CD4-positive, alpha-beta T cell treated with Interleukin-6 for 4 hours (primary cell): ENCODE measurements around the gene FAM136A.
"Not testable (repeated sequence)": the region's sequence is repeated elsewhere in the genome, so short reads cannot be mapped to it uniquely, and the experiment has no call there.

Experiments used
- DNase-seq: peaks from one replicate; pipeline ENCODE4 v3.0.0-alpha.2; 2020; ENCODE audit warnings: mixed read lengths

FAM136A gene

DNA sequence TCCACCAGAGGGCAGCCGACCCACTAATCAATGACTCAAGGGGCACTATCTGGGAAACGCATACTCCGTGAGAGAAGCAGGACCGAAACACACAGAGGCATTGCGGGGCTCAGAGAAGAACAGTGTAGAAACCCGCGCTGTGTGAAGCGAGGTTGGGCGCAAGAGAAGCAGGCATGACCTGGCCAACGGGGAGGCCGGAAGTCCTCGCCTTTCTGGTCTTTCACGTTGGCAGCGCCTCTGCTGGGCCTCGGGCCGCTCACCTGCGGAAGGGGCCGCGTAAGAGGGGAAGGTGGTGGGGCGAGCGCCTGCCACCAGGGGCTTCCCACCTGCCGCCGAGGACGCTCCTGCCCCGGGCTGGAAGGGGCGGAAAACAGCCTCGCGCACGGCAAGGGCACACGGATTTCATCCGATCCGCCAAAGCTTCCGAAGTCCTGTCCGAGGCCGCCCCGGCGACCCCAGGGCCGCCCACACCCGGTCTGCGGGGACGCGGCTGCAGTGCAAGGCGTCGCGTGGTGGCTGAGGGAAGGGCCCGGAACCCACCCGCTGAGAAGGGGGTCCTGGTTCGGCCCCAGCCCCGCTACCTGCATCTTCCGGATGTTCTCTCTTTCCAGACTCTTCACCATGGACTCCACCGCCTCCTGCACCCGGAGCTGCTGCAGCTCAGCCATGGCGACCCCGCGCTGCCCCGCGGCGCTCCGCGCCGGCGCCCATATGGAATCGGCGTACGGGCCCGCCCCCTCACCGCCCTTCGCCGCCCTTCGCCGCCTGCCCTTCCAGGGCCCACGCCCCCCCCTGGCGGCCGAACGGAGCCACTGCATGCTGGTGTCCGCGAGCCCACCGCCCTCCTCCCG is at the start of gene FAM136A:
Gene FAM136A (minus strand): TSS at position 724 of the 851 bp plus-strand sequence. CDS start 56 bp downstream, at position 668.
- peak; percentile 90 for DNase-seq

DNA sequence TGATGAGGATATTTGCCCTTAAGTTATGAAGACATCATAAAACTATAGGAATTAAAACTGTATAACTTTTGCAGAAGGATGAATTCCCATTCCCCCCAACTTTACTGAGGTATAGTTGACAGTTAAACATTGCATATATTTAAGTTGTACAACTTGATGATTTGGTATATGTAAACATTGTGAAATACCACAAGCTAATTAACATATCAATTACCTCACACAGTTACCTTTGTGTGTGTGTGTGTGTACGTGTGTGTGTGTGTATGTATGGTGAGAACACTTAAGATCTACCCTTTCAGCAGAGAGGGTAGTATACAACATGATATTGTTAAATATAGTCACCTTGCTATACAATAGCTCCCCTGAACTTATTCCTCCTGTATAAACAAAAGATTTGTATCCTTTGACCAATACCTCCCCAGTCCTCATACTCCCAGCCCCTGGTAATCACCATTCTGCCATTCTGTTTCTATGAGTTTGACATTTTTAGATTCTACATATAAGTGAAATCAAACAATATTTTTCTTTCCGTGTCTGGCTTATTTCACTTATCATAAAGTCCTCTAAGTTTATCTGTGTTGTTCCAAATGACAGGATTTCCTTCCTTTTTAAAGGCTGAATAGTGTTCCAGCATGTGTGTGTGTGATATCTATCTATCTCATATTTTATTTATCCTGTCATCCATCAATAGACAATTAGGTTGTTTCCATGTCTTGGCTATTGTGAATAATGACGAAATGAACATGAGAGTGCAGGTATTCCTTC is 48.2 kb upstream of the FAM136A start:
- DNase-seq: no peak

- DNase-seq: no peak
Measured at GRCh38 chr2:70347831-70348230, 46.0 kb upstream of the FAM136A start.

DNA sequence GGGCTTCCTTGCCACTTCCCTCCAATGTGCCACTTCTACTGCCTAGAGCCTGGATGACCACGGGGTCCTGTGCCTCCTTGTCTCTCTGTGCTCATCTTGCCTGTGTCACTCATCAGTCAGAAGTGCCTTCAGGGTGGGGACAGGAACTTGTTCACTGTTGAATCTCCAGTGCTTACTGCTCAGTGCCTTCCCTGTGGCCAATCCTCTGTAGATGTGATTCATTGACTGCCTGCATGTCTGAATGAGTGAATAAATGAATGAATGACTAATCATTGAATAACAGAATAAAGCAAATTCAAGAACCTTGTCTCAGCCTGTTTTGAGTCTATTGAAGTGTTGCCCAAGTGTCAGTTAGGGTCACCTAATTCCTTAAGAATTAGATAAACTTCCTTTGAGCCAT is 42.3 kb upstream of the FAM136A start:
- no peak for DNase-seq

GRCh38 chr2:70341477-70341765 is 39.6 kb upstream of the FAM136A start:
- no peak for DNase-seq

DNA sequence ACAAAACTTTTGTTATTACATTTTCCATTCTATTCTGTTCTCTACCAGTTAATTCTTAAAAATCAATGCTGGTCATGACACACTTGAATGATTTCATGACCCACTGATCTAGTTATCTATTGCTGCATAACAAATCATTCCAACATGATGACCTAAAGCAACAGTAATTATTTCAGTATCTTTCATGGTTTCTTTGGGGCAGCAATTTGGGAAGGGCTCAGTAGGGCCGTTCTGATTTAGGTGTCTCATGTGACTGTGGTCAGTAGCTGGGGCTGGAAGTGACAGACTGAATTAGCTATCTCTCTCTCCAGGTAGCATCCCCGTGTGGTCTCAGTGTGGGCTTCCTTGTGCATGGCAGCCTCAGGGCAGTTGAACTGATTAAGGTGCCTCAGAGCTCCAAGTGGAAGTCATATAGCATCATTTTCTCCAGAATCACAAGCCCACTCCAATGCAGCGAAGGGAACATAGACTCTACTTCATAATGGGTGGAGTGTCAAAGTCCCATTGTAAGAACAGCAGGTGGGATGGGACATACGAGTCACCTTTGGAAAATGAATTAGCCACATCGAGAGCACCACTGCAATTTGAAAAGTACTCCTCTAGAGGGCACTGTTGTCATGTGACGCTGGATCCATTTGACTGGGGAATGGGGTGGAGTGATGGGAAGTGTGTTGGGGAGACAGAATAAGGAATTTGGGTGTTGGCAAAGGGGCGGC is 39.1 kb upstream of the FAM136A start:
- peak; percentile 45 for DNase-seq

DNA sequence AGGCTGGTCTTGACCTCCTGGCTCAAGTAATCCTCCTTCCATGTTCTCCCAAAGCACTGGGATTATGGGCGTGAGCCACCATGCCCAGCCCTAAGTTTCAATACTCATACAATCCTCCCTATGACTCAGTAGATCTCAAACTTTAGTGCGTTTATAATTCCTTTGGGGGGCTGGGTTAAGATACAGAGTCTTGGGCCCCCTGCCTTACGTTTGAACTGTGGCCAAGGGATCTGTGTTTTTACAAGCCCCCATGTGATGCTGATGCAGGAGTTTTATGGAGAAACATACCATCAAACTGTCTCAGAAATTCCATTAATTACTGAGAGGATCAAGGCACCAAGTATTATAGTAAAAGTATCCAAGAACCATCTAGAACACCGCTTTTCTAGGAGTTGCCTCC is 38.2 kb upstream of the FAM136A start:
- DNase-seq: no peak

DNA sequence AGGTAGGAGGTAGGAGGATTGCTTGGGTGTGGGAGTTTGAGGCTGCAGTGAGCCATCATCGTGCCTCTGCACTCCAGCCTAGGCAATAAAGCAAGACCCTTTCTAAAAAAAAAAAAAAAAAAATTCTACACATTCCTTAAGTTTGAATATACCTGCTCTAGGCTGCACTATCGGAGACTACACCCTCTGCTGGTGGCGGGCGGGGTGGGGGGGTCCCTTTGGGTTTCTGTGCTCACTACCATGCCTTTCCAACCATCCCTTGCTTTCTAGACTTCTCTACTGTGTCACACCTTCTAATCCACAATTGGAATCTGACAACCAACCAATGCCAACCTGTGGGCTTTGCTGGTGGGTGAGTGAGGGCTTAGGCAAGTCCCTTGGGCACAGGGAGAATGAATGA is 34.7 kb upstream of the FAM136A start:
- DNase-seq: no peak

DNA sequence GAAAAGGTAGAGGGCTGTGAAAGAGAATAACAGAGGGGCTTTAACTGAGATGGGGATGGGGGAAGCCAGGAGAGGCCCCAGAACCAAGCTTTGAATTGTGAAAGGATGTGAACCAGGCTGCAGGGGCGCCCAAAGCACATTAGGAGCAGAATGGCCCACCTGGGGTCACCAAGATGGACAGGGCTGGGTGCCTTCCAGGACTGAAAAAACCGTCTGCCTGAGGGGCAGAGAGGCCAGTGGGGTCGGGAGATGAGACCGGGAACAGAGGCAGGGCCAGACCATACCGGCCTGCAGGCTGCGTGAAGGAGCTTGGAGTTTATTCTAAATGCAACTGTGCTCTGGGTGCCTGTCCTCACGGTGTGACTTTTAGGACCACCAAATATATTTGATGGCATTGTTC is 29.1 kb upstream of the FAM136A start:
- DNase-seq: no peak

GRCh38 chr2:70330476-70330875 is 28.6 kb upstream of the FAM136A start:
- DNase-seq: no peak

DNA sequence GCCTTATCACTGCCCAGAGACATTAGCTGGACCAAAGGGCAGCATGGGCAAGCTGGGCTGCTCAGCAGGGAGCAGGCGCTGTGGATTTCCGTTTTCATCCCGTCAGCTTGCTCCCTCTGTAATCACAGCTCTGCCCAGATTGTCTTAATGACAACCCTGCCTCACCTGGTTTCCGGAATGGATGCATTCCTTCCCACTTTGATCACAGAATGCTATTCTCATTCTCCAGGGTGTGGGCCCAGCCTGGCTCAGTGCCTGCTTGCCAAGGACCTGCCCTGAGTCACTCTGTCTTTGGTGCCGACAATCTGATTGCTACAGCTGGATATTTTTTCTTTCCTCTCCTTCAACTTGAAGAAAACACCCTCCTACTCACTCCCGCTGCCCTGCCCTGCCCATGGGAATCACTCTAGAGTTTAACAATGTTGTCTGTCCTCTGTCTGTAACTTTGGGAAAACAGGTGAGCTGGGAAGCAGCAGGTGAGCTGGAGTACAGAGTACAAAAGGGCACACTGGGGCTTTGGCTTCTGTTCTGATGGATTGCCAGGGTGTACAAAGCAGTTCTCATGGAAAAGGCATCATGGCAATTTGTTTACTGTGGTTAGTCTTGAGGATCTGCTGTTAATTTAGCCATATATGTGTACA is 27.2 kb upstream of the FAM136A start:
- no peak for DNase-seq

DNA sequence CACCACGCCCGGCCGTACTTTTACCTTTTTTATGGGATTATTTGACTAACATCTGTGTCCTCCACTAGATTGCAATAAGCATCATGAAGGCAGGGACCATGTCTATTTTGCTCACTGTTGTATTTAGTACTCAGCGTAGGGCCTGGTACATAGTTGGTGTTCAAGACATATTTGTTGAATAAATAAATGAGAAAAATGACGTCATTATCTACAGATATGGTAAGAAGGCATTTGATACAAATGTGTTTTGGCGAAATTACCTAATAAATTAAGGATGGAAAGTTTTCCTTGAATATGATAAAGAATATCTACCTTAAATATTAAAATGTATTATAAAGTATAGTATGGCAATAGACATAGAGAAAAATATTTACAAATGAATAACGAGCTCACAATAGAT is 24.0 kb upstream of the FAM136A start:
- DNase-seq: no peak

DNA sequence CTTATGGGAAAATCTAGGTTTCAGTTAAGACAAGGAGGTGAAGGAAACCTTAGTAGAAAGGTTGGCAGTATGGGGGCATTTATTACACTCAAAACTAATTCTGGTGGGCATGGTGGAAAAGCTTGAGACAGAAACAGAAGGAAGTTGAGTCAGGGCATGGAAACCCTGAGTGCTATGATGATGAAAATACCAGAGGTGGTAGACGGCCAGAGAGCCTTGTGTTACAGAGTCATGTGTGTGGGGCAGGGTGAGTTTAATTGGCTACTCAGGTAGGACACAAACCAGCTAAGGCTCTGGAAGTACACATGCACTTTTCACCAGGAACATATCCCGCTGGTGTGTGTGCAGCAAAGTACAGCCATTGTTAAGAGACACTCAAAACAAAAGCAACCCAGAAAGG is 20.7 kb upstream of the FAM136A start:
- DNase-seq: no peak

DNA sequence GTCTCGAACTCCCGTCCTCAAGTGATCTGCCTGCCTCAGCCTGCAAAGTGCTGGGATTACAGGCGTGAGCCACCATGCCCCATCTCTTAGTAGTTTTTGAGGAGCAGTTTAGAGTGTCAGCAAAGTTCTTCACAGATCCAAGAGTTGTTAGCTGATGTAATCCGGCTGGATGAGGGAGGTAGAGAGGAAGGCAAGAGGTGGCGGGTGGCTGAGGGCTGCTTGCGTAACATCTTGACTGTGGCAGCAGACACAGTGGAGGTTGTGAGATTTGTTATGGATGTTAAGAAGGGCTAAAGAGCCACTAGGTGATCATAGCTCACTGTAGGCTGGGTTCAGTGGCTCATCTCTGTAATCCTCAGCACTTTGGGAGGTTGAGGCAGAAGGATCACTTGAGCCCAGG is 19.5 kb upstream of the FAM136A start:
- no peak for DNase-seq

- DNase-seq: no peak
Measured at GRCh38 chr2:70314640-70315039, 12.8 kb upstream of the FAM136A start.

- DNase-seq: no peak
Measured at GRCh38 chr2:70312560-70312959, 10.7 kb upstream of the FAM136A start.

DNA sequence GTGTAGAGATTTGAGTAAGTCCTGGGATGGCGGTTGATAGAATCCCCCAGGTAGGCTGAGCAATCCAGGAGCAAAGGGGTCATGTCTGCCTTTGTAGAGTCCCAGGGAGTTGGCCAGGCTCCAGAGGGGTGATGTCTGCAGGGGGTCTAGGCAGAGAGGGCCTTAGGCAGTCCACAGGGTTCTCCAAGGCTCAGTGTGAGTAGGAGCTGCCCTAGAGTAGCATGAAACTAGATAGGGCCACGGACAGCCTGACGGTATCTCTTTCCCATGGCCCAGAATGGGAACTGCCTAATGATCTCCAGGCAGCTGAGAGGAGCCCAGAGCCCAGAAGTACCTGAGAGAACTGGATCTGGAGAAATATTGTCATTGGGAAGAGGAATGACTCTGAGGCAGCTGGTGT is 9.0 kb upstream of the FAM136A start:
- DNase-seq: no peak

DNA sequence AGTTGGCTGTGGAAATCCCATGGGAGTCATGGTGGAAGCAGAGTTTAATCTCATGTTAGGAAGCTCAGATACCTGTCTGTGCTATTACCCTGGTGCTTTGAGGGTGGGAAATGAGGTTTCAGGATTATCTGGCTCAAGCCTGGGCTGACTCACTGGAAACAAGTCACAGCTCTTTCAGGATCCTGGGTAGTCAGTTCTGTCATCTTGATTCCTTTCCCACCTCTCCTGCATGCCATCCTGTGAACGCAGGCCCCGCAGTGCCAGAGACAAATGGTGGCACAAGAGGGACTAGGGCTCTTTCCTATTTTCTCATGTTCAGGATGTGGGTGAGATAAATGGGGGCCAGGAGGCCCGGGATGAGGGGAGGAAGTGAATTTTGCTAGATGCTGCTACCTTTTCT is 3.7 kb upstream of the FAM136A start:
- DNase-seq: no peak

DNA sequence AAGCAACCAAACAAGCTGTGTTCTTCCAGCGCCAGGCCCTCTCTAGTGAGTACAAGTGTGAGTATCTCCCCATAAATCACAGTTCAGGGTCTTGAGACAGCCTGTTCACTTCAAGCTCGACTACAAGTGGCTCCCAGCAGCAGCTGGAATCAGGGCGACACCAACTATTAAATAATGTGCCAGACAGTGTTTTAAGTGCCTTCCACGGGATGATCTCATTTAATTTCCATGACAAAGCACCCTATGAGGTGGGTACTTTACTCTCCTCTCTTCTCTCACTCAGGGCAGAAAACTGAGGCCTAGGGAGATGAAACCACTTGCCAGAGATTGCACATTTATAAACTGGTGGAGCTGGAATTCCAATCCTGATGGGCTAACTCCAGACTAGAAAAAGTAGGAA is 2.6 kb upstream of the FAM136A start:
- no peak for DNase-seq

- DNase-seq: no peak
Measured at GRCh38 chr2:70303186-70303585, 1.3 kb upstream of the FAM136A start.

GRCh38 chr2:70302195-70302546 is 304 bp upstream of the FAM136A start:
- not testable (repeated sequence) for DNase-seq

GRCh38 chr2:70300771-70301343 is 1.0 kb downstream of the FAM136A start:
- no peak for DNase-seq

- DNase-seq: not testable (repeated sequence)
Measured at GRCh38 chr2:70297828-70298227, 4.0 kb downstream of the FAM136A start.
